ENCODE measurements around the gene BPIFB6.

BPIFB6 gene

GRCh38 chr20:33070111-33071053, 38.9 kb downstream of the BPIFB6 start (continued):
- no peak for TF ChIP-seq ZNF280D (tag by site-specific recombination; IDR thresholded peaks at IDR 0.05)
- no peak for TF ChIP-seq ZNF223 (tag by site-specific recombination; IDR thresholded peaks at IDR 0.05)
- no peak for TF ChIP-seq SALL2 (tag by site-specific recombination; IDR thresholded peaks at IDR 0.05; ENCODE audit: borderline replicate concordance)
- no peak for TF ChIP-seq ZNF561 (tag by site-specific recombination; IDR thresholded peaks at IDR 0.05; ENCODE audit: borderline replicate concordance)
- no peak for TF ChIP-seq ZBTB6 (tag by site-specific recombination; IDR thresholded peaks at IDR 0.05)
- TF ChIP-seq OSR2 (tag by site-specific recombination; IDR thresholded peaks at IDR 0.05), result no peak
- TF ChIP-seq ZNF341 (tag by site-specific recombination; IDR thresholded peaks at IDR 0.05; ENCODE audit: low read depth), result no peak

GRCh38 chr20:33071198-33071597, 39.8 kb downstream of the BPIFB6 start:
- ChIA-PET CTCF (no interaction called here), POLR2A (interaction anchor here (1.1 kb wide), 1 partner anchor 922 kb away, joined by 4 read pairs; no protein-coding TSS in a partner anchor)
- no peaks in the 10 kb centered on the region for H3K36me3 ChIP-seq (ENCODE audit: control insufficient read depth in 2 of 2, insufficient read depth in 1 of 2, low read length in 2 of 2)
- no peak overlapping the region for H3K27ac ChIP-seq (ENCODE audit: extremely low read depth, low read depth, low read length)
- H3K4me1 ChIP-seq (ENCODE audit: control insufficient read depth, insufficient read depth, low read length), result no peaks in the 10 kb centered on the region
- no peaks in the 10 kb centered on the region for H3K9me3 ChIP-seq (ENCODE audit: control insufficient read depth, insufficient read depth, low read depth, low read length)
- H3K4me3 ChIP-seq (ENCODE audit: low read depth, low read length), result no peak overlapping the region
- TF ChIP-seq ZNF558 (tag by site-specific recombination; IDR thresholded peaks at IDR 0.05) (no peak), ZNF639 (tag by site-specific recombination; IDR thresholded peaks at IDR 0.05) (no peak), ZFHX2 (tag by site-specific recombination; conservative IDR thresholded peaks at IDR 0.05) (0 out of 2 replicates have a peak, but pooled peaks have one; percentile 18), KLF1 (tag by site-specific recombination; IDR thresholded peaks at IDR 0.05) (peak; percentile 77), KLF9 (tag by site-specific recombination; IDR thresholded peaks at IDR 0.05; ENCODE audit: low read depth) (no peak), ZNF292 (tag by site-specific recombination; IDR thresholded peaks at IDR 0.05; ENCODE audit: borderline replicate concordance, low read depth) (no peak), TSHZ1 (tag by site-specific recombination; IDR thresholded peaks at IDR 0.05; ENCODE audit: borderline replicate concordance) (no peak), KLF17 (tag by site-specific recombination; IDR thresholded peaks at IDR 0.05) (peak; percentile 91), ZNF707 (tag by site-specific recombination; IDR thresholded peaks at IDR 0.05) (no peak), ZNF157 (tag by site-specific recombination; IDR thresholded peaks at IDR 0.05) (no peak), ZNF677 (tag by site-specific recombination; IDR thresholded peaks at IDR 0.05) (no peak), OSR2 (tag by site-specific recombination; IDR thresholded peaks at IDR 0.05) (no peak), ZNF837 (tag by site-specific recombination; IDR thresholded peaks at IDR 0.05) (no peak), SCRT2 (tag by site-specific recombination; IDR thresholded peaks at IDR 0.05) (no peak), MEIS1 (CRISPR knock-in tag; IDR thresholded peaks at IDR 0.05; ENCODE audit: borderline replicate concordance) (no peak), YY1 (tag by site-specific recombination; IDR thresholded peaks at IDR 0.05) (no peak)
